Stimulated activated naive CD8-positive, alpha-beta T cell treated with anti-CD3 and anti-CD28 coated beads, Interleukin-15, amount 100 ng/mL, for 72 hours (primary cell): ENCODE results near the gene GSTK1.

ENCODE experiments used
- ATAC-seq: fragments of 150-1000 bp; cut with Tn5 transposase; 2 replicates; pipeline ENCODE4 v1.10.0; 2021; ENCODE audit warnings: mild to moderate bottlenecking, moderate library complexity
- DNase-seq, 2 donors: peaks; one replicate each; pipeline ENCODE4 v3.0.0; 2021 to 2022
- H3K27ac Mint-ChIP-seq, 2 donors: one replicate each; pipeline ENCODE4 v1.8.0; 2022; ENCODE audit warnings: mild to moderate bottlenecking in 2 of 2, mixed read lengths in 2 of 2, moderate library complexity in 2 of 2
- H3K27me3 Mint-ChIP-seq: one replicate; pipeline ENCODE4 v1.8.0; 2022; ENCODE audit warnings: mixed read lengths
- H3K4me1 Mint-ChIP-seq: one replicate; pipeline ENCODE4 v1.8.0; 2022; ENCODE audit warnings: mild to moderate bottlenecking, mixed read lengths
- H3K4me3 Mint-ChIP-seq, 2 donors: one replicate each; pipeline ENCODE4 v1.8.0; 2022; ENCODE audit warnings: mild to moderate bottlenecking in 2 of 2, mixed read lengths in 2 of 2, moderate library complexity in 1 of 2
- H3K9me3 Mint-ChIP-seq, 2 donors: one replicate each; pipeline ENCODE4 v1.8.0; 2022; ENCODE audit warnings: mixed read lengths in 2 of 2

The GSTK1 gene

DNA sequence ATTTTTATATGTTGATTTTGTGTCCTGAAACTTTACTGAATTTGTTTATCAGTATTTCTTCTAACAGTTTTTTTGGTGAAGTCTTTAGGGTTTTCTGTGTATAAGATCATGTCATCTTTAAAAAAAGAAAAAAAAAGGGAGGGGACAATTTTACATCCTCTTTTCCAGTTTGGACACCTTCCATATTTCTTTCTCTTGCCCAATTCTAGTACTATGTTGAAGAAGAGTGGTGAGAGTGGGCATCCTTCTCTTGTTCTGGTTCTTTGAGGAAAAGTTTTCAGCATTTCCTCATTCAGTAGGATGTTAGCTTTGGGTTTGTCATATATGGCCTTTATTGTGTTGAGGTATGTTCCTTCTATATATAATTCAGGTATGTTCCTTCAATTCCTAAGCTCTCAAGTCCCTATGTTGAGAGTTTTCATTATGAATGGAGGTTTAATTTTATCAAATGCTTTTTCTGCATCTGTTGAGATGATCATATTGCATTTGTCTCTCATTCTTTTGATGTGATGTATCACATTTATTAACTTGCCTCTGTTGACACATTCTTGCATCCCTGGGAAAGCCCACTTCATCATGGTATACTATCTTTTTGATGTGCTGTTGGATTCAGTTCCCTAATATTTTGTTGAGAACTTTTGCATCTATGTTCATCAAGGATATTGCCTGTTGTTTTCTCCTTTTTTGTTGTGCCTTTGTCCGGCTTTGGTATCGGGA, 29.3 kb upstream of the GSTK1 start:
- Mint-ChIP-seq H3K27me3 (peaks cover 14% of the 10 kb centered on the region), H3K9me3 (peaks cover 23 to 28% of the 10 kb centered on the region in 2 donors), H3K27ac (no peak overlapping the region), H3K4me1 (no peaks in the 10 kb centered on the region), H3K4me3 (no peak overlapping the region)
- DNase-seq (no peak), ATAC-seq (no peak)

DNA sequence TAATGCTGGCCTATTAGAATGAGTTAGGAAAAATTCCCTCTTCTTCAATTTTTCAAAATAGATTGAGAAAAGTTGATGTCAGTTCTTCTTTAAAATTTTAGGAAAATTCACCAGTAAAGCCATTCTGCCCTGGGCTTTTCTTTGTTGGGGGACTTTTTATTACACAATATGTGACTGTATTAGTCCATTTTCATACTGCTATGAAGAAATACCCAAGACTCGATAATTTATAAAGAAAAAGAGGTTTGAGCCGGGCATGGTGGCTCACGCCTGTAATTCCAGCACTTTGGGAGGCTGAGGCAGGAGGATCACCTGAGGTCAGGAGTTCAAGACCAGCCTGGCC, 28.7 kb upstream of the GSTK1 start:
- ATAC-seq (no peak), DNase-seq (no peak)
- H3K4me3 Mint-ChIP-seq: no peak overlapping the region
- peaks cover 14% of the 10 kb centered on the region for H3K27me3 Mint-ChIP-seq
- H3K4me1 Mint-ChIP-seq: no peaks in the 10 kb centered on the region
- no peak overlapping the region for H3K27ac Mint-ChIP-seq
- H3K9me3 Mint-ChIP-seq: peaks cover 23 to 28% of the 10 kb centered on the region in 2 donors

DNA sequence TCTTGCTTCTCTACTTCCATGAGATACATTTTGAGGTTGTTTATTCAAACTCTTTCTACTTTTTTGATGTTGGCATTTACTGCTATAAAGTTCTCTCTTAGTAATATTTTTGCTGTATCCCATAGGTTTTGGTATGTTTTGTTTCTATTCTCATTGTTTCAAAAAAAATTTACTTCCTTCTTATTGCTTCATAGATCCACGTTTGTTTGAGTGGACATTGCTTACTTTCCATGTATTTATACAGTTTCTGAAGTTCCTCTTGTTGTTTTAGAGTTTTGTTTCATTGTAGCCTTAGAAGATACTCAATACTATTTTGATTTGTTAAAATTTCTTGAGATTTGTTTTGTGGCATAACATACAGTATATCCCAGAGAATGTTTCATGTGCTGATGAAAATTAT, 27.7 kb upstream of the GSTK1 start:
- DNase-seq: no peak
- Mint-ChIP-seq H3K9me3 (peaks cover 23 to 28% of the 10 kb centered on the region in 2 donors), H3K4me1 (peaks cover 4% of the 10 kb centered on the region), H3K27me3 (peaks cover 14% of the 10 kb centered on the region), H3K4me3 (no peak overlapping the region), H3K27ac (no peak overlapping the region)
- no peak for ATAC-seq

DNA sequence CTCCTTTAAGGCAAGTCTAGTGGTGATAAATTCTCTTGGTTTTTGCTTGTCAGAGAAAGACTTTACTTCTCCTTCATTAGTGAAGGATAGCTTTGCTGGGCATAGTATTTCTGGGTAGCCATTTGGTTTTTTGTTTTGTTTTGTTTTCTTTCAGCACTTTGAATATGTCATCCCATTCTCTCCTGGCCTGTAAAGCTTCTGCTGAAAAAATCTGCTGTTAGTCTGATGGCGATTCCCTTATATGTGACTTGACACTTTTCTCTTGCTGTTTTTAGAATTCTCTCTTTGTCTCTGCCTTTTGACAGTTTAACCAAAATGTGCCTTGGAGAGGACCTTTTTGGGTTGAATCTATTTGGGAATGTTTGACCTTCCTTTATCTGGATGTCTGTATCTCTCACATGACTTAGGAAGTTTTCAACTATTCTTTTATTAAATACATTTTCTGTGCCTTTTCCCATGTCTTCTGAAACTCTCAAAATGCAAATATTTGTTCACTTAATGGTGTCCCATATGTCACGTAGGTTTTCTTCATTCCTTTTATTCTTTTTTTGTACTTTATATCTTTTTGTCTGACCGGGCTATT, 26.7 kb upstream of the GSTK1 start:
- peaks cover 14% of the 10 kb centered on the region for H3K27me3 Mint-ChIP-seq
- DNase-seq (no peak), ATAC-seq (no peak)
- H3K27ac Mint-ChIP-seq: no peak overlapping the region
- peaks cover 13% of the 10 kb centered on the region for H3K4me1 Mint-ChIP-seq
- no peak overlapping the region for H3K4me3 Mint-ChIP-seq
- H3K9me3 Mint-ChIP-seq: peaks cover 23 to 28% of the 10 kb centered on the region in 2 donors

DNA sequence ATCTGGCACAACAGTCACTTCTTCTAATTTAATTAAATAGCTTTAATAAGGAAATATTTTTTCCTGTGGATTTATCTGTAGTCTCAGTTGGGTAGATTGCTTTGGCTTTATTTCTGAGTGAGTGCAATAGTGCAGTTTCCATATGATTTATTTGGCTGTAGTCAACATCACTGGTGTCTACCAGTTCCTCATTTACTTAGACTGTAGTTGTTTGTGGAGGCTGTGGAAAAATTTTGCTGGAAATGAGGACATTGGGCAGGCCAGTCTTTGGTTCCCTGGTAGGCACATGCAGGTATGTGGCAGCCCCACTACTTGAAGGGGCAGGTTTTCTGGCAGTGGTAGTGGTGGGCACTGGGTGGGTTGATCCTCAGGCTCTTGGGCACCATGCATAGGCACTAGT, 25.9 kb upstream of the GSTK1 start:
- Mint-ChIP-seq H3K9me3 (peaks cover 23 to 28% of the 10 kb centered on the region in 2 donors), H3K4me1 (peaks cover 15% of the 10 kb centered on the region), H3K4me3 (no peak overlapping the region), H3K27me3 (peaks cover 14% of the 10 kb centered on the region), H3K27ac (no peak overlapping the region)
- no peak for ATAC-seq
- no peak for DNase-seq

DNA sequence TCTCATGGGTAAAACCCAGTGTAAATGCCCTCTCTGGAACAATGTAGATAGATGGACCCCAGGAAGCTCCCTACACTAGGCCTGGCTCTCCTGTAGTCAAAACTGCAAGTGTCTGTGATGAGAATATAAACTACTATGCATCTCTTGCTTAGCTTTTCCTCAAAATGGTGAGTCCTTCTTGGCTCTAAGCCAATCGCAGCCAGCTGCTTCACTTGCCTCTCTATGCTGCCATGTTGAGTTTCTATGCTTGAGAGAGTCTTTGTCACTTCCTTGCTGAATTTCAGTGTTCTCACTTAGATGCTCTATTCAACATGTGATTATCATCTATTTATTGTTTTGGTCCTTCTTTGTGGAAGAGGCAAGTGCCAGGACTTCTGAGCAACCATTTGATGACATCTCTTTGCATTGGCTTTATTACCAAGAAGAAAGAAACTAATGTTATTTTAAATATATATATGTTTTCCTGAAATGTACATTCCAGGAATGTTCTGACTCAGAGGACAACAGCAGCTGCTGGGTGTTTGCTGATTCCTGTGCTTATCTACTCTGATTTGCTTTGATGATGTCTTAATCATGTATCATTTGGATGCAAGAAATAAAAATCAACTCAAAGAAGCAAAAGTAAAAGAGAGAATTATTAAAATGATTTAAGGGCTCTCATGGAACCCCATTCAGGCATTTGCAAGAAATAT, 24.8 kb upstream of the GSTK1 start:
- peaks cover 23 to 28% of the 10 kb centered on the region in 2 donors for H3K9me3 Mint-ChIP-seq
- no peak overlapping the region for H3K4me3 Mint-ChIP-seq
- DNase-seq (no peak), ATAC-seq (no peak)
- peaks cover 15% of the 10 kb centered on the region for H3K4me1 Mint-ChIP-seq
- H3K27me3 Mint-ChIP-seq: peaks cover 14% of the 10 kb centered on the region
- no peak overlapping the region for H3K27ac Mint-ChIP-seq

DNA sequence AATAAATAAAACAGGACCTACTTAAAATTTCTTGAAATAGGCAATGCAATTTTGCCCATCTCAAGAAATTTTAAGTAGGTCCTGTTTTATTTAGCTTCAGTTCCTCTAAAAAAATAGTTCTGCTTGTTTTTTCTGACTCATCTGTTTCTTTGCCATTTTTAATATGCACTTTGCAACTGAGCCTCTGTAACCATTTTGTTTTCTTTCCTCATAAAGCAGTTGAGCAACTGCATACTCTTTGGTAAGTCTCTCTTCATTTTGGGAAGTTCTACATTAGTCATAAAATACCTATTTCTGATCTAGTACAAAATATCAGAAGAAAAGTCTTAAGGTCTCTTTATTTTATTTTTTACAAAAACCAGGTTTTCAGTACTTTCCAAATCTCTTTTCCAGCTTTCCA, 23.4 kb upstream of the GSTK1 start:
- DNase-seq (no peak), ATAC-seq (no peak)
- Mint-ChIP-seq H3K27me3 (peaks cover 14% of the 10 kb centered on the region), H3K27ac (no peak overlapping the region), H3K4me3 (no peak overlapping the region), H3K9me3 (peaks cover 23 to 28% of the 10 kb centered on the region in 2 donors), H3K4me1 (peaks cover 28% of the 10 kb centered on the region)

DNA sequence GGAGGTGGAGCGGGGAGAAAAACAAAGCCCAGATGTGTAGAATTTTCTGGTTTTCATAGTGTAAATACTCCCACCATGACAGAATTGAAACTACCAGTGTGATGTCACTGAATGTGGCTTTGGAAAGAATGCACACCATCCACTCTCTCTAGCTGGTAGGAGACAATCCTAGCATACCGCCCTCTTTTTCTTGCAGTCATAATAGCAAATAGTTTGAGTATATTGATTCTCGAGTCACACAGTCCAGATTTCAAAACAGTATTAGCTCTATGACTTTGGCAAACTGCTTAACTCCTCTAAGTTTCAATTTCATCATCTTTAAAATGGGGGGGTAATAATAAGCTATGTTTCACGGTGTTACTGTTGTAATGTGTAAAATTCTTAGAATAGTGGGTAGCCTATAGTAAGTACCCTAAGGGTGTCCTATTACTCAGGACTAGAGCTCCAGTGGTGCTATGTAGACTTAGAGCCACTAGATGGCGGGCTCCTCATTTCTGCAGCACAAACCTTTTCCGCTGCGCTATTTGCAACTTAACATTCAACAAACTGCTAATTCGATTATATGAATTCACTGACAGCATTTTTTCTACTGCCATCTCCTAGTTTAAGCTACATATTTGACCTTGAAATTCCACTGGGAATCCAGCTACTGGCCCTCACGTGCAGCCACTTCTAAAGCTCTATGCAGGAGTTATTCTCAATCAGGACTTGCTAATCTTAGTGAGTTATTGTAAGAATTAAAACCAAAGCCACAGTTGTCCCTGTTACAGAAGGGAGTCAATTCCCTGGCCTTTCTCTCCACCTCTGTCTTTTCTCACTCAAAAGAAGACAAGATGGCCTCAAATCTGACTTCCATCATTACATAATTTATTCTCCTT, 22.7 kb upstream of the GSTK1 start:
- Mint-ChIP-seq H3K27ac (no peak overlapping the region), H3K4me1 (peaks cover 35% of the 10 kb centered on the region), H3K9me3 (peaks cover 19 to 23% of the 10 kb centered on the region in 2 donors), H3K27me3 (peaks cover 14% of the 10 kb centered on the region), H3K4me3 (peak overlapping the region; percentile 12 to 14)
- peak; percentile 60 to 75 for DNase-seq
- peak; percentile 88 for ATAC-seq

DNA sequence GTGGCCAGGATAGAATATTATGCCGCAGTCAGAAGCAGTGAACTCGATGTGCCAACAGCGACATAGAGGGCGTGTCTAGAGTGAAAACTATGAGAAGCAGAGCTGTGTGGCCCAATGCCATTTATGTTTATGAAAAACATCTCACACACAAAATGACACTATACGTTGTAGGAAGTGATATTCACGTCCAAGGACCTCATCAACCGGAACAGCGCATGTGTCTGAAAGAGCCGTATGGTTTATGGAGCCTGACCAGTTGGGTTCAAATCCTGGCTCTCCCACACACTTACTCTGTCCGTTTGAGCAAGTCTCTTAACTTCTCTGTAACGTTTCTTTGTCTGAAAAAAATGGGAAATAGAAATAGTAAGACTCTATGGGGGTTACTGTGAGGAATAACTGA, 20.9 kb upstream of the GSTK1 start:
- peaks cover 6 to 8% of the 10 kb centered on the region in 2 donors for H3K9me3 Mint-ChIP-seq
- ATAC-seq (no peak), DNase-seq (no peak)
- no peak overlapping the region for H3K4me3 Mint-ChIP-seq
- H3K4me1 Mint-ChIP-seq: peaks cover 53% of the 10 kb centered on the region
- H3K27me3 Mint-ChIP-seq: no peaks in the 10 kb centered on the region
- no peak overlapping the region for H3K27ac Mint-ChIP-seq

DNA sequence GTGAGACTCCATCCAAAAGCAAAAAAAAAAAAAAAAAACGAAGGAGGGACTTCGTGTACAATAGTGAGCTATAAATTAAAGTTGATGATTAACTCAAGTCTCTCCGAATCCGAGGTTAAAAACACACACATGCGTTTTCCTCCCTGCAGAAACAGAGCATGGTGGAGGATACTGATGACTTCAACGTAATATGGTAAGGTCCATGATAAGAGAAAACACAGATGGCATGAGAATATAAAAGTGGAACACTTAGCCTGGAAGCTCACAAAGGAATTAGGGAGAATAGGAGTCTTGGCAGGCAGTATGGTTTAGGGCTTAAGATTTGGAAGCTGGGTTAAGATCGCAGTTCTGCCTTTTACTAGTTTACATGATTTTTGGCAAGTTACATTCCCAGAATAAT, 20.1 kb upstream of the GSTK1 start:
- Mint-ChIP-seq H3K27ac (no peak overlapping the region), H3K4me3 (no peak overlapping the region), H3K27me3 (no peaks in the 10 kb centered on the region), H3K4me1 (peaks cover 58% of the 10 kb centered on the region), H3K9me3 (peaks cover 0 to 5% of the 10 kb centered on the region in 2 donors)
- ATAC-seq (no peak), DNase-seq (no peak)

DNA sequence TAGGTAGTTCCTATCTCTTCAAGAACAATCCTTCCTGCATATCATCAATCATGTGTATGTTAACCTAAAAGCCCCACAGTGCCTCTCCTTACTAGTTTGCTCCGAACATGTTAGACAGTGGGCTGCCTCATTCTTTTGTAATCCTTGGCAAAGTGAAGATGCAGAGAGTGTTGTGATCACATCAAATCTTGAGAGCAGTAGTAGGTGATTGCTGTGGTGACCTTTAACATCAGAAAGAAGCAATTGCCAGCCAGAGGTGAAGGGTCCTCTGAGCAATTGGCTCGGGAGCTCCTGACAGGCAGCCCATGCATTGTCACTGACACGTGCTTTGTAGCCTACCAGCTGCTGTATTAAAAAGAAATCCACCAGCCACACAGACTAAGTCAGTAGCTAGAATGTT, 19.6 kb upstream of the GSTK1 start:
- ATAC-seq (no peak), DNase-seq (no peak)
- Mint-ChIP-seq H3K27ac (no peak overlapping the region), H3K4me3 (no peak overlapping the region), H3K4me1 (peaks cover 63% of the 10 kb centered on the region), H3K9me3 (peaks cover 0 to 5% of the 10 kb centered on the region in 2 donors), H3K27me3 (no peaks in the 10 kb centered on the region)

DNA sequence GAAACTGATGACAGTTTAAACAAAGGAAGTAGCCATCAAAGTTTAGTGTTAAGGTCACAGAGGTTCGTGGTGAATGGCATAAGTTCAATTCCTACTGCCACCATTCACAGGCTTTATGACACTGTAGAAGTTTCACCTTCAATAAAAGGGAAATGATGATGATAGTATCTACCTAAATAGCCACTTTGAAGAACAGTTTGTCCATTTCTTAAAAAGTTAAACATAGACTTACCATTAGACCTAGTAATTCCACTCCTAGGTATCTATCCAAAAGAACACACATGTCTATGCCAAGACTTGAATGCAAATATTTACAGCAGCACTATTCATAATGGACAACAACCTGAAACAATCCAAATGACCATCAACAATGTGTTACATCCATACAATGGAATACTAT, 18.9 kb upstream of the GSTK1 start:
- Mint-ChIP-seq H3K27ac (no peak overlapping the region), H3K4me3 (no peak overlapping the region), H3K4me1 (peaks cover 70% of the 10 kb centered on the region), H3K27me3 (no peaks in the 10 kb centered on the region), H3K9me3 (peaks cover 5% of the 10 kb centered on the region in 2 donors)
- ATAC-seq (no peak), DNase-seq (no peak)

DNA sequence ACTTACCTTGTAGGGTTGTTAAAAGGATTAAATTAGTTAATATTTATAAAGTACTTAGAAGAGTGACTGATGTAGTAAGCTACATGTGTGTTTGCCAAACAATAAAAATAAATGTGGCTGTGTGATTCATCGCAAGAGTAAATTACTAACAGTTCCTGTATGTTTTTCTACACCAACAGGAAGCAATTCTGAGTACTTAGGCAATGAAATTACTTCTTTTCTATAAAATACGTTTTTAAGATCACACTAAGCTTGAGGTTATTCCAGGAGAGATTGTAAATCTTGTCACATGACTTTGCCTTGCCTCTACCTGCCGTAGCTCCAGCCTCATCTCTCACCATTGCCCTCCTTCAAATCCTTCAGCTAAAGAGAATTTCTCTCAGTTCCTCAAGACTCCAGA, 18.1 kb upstream of the GSTK1 start:
- Mint-ChIP-seq H3K9me3 (peaks cover 5 to 13% of the 10 kb centered on the region in 2 donors), H3K27ac (peak overlapping the region; percentile 49 to 59), H3K4me3 (peak overlapping the region; percentile 41 to 48), H3K27me3 (no peaks in the 10 kb centered on the region), H3K4me1 (peaks cover 78% of the 10 kb centered on the region)
- peak; percentile 66 for ATAC-seq
- DNase-seq: no peak

DNA sequence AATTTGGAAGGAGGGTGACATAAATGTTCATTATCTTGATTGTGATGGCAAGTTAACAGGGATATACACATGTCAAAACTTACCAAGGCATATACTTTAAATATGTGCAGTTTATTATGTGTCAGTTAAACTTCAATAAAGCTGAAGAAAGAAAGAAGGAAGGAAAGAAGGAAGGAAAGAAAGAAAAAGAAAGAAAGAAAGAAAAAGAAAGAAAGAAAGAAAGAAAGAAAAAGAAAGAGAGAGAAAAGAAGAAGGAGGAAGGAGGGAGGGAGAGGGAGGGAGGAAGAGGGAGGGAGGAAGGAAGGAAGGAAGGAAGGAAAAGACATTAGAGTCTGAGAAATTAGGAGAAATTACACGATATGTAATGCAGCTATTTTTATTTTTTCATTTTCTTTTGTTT, 15.9 kb upstream of the GSTK1 start:
- ATAC-seq (no peak), DNase-seq (no peak)
- peak overlapping the region in 1 of 2 donors; percentile 69 for H3K27ac Mint-ChIP-seq
- no peak overlapping the region for H3K4me3 Mint-ChIP-seq
- H3K9me3 Mint-ChIP-seq: peaks cover 20 to 21% of the 10 kb centered on the region in 2 donors
- H3K4me1 Mint-ChIP-seq: peaks cover 86% of the 10 kb centered on the region
- no peaks in the 10 kb centered on the region for H3K27me3 Mint-ChIP-seq

DNA sequence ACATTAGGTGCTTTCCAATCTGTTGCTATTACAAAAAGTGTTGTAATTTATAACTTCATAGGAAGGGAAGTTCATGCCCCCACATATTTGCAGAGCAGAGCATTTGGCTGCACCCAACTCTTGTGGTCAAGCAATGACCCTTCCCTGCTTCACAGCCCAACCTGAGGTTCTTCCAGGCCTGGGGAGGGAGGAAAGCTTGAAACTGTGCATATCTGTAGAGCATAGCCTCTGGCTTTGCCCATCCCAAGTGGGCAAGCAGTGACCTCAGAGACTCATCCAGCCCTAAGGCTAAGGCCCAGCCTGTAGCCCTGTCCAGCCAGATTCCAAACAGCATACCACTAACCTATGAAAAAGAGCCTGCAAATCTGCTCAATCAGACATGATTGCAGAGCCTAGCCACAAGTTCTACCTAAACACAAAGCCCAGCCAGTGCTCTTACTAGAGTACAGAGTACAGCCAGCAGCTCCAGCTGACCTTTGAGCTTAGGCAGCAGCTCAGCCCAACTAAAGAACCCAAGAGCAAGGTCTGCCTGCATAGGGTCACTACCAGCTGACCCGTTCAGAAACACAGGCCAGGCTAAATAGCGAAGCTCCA, 14.4 kb upstream of the GSTK1 start:
- peak overlapping the region in 1 of 2 donors; percentile 35 for H3K4me3 Mint-ChIP-seq
- H3K27ac Mint-ChIP-seq: no peak overlapping the region
- peaks cover 86% of the 10 kb centered on the region for H3K4me1 Mint-ChIP-seq
- no peak for DNase-seq
- peaks cover 29 to 31% of the 10 kb centered on the region in 2 donors for H3K9me3 Mint-ChIP-seq
- no peaks in the 10 kb centered on the region for H3K27me3 Mint-ChIP-seq
- ATAC-seq: no peak
